ENCODE measurements around the gene MOCOS. TPM values are rescaled to one million over a fixed set of nuclear protein-coding genes. Genes with fewer than 3 reads are reported as not detected.

Gene MOCOS
- total RNA-seq, 1 experiment from 2014 or later, result 3.0 TPM

DNA sequence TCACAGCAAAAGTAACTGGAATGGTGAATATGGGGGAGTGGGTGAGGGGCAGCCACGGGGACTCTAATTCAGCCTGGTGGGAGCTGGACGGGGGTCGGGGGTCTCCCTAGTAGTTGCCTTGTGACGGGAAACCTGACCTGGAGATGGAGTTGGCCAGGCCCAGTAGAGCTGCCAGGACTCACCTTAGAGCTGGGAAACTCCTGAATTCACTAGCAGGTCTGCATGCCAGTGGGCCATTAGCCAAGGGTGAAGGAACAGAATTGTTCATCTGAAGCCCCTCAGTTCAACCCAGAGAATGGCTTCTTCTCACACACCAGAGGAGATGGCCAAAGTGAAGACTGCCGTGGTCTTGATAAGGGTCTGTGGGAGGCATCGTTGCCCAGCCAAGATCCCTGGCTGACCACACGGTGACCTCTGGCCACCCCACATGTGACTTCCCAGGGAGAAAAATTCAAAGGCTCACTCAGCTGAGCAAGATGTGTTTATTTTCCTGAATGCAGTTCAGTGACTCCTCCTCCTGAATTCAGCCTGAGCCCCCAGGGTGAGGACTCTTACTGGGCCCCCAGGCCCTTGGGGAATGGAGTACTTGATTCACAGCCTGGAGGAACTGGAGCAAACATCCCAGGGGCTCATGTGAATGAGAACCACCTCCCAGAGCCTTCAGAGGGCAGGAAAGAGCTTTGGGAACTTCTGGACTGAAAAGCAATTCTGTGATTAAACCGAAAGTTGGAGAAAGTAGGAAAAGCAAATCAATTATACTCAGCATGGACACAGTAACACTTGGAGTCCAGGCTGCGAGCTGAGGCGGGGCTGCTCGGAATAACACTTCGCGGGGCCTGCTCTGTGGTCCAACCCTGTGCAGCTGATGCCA is 25.2 kb downstream of the MOCOS start:
- TF ChIP-seq SIN3A (IDR thresholded peaks at IDR 0.05; ENCODE audit: borderline replicate concordance, insufficient read depth, low read depth, low read length), result no peak
- TF ChIP-seq CTCF (IDR thresholded peaks at IDR 0.05), result no peak
- no peak for TF ChIP-seq TCF7L2 (IDR thresholded peaks at IDR 0.05; ENCODE audit: low read depth, low read length)
- no peak for TF ChIP-seq POLR2AphosphoS5 (IDR thresholded peaks at IDR 0.05; ENCODE audit: low read depth, low read length)
- no peak for TF ChIP-seq REST (IDR thresholded peaks at IDR 0.05; ENCODE audit: insufficient read depth in 1 of 2, low read depth in 2 of 2, low read length in 1 of 2)
- no peaks in the 10 kb centered on the region for H3K4me1 ChIP-seq (ENCODE audit: control insufficient read depth, insufficient read depth, low read length)
- in situ Hi-C loops (cut with HindIII; ENCODE audit: low pct_unique_long_range_greater_than_20kb, low sequenced_read_pairs), result no loop called here
- intact Hi-C loops (cut with micrococcal nuclease; ENCODE audit: unreplicated experiment), result no loop called here
- H3K36me3 ChIP-seq (ENCODE audit: control insufficient read depth, insufficient read depth, low read length), result no peaks in the 10 kb centered on the region
- ATAC-seq (no peak), DNase-seq (ENCODE audit: low read depth, low spot score) (no peak)
- H3K4me3 ChIP-seq (ENCODE audit: low read depth in 2 of 2, low read length in 2 of 2), result no peak overlapping the region
- H3K27ac ChIP-seq (ENCODE audit: low read length), result no peak overlapping the region
- CTCF ChIA-PET, result no interaction called here
- POLR2A ChIA-PET, result no interaction called here
- H3K27me3 ChIP-seq (ENCODE audit: control insufficient read depth, insufficient read depth, low read length), result no peaks in the 10 kb centered on the region
- H3K9me3 ChIP-seq (ENCODE audit: control insufficient read depth, insufficient read depth, low read depth, low read length), result no peaks in the 10 kb centered on the region
- no TSS peak for BruUV-seq (replicated peaks)

GRCh38 chr18:36214811-36215210 is 27.5 kb downstream of the MOCOS start:
- no TSS peak for BruUV-seq (replicated peaks)
- H3K9me3 ChIP-seq (ENCODE audit: control insufficient read depth, insufficient read depth, low read depth, low read length), result no peaks in the 10 kb centered on the region
- ChIA-PET POLR2A (no interaction called here), CTCF (no interaction called here)
- H3K4me1 ChIP-seq (ENCODE audit: control insufficient read depth, insufficient read depth, low read length), result no peaks in the 10 kb centered on the region
- H3K36me3 ChIP-seq (ENCODE audit: control insufficient read depth, insufficient read depth, low read length), result no peaks in the 10 kb centered on the region
- H3K27me3 ChIP-seq (ENCODE audit: control insufficient read depth, insufficient read depth, low read length), result no peaks in the 10 kb centered on the region
- H3K4me3 ChIP-seq (ENCODE audit: low read depth in 2 of 2, low read length in 2 of 2), result no peak overlapping the region
- intact Hi-C loops (cut with micrococcal nuclease; ENCODE audit: unreplicated experiment), result no loop called here
- TF ChIP-seq SIN3A (IDR thresholded peaks at IDR 0.05; ENCODE audit: borderline replicate concordance, insufficient read depth, low read depth, low read length) (no peak), TCF7L2 (IDR thresholded peaks at IDR 0.05; ENCODE audit: low read depth, low read length) (no peak), CTCF (IDR thresholded peaks at IDR 0.05) (no peak), POLR2AphosphoS5 (IDR thresholded peaks at IDR 0.05; ENCODE audit: low read depth, low read length) (no peak), REST (IDR thresholded peaks at IDR 0.05; ENCODE audit: insufficient read depth in 1 of 2, low read depth in 2 of 2, low read length in 1 of 2) (no peak)
- ATAC-seq (no peak), DNase-seq (ENCODE audit: low read depth, low spot score) (no peak)
- in situ Hi-C loops (cut with HindIII; ENCODE audit: low pct_unique_long_range_greater_than_20kb, low sequenced_read_pairs), result no loop called here
- H3K27ac ChIP-seq (ENCODE audit: low read length), result no peak overlapping the region
